GM12878 (cell line): ENCODE data around the gene FNDC3B. TPM values are rescaled to one million over a fixed set of nuclear protein-coding genes. Genes with fewer than 3 reads are reported as not detected.

ENCODE experiments used
- ATAC-seq: fragments of 200-7000 bp; cut with Tn5 transposase; 3 replicates; pipeline ENCODE4 v1.9.1; 2020; ENCODE audit warnings: mild to moderate bottlenecking, moderate library complexity
- BruUV-seq: library from RNA; stranded (reverse); fragments of 400-500 nt; replicated peaks from 2 replicates; lab custom pipeline; 2021; lab: Mats Ljungman, UMichigan
- CTCF ChIA-PET: fragments of 300-600 bp; sonication (Branson Sonifier 250); formaldehyde crosslinking; extraction: SDS; loops from one replicate; lab custom pipeline; 2021; ENCODE audit warnings: inconsistent platforms; lab: Yijun Ruan, JAX
- POLR2A ChIA-PET: fragments of 350-600 bp; formaldehyde crosslinking; extraction: SDS; loops from one replicate; lab custom pipeline; 2021; ENCODE audit warnings: inconsistent platforms; lab: Charles Lee
- RAD21 ChIA-PET: fragments of 300-600 bp; sonication (Branson Sonifier 250); formaldehyde crosslinking; loops from one replicate; lab custom pipeline; 2023; ENCODE audit warnings: antibody characterized with exemption; ENCODE audit not compliant: unreplicated experiment; lab: Charles Lee
- SMC1A ChIA-PET: fragments of 300-600 bp; sonication (Branson Sonifier 250); formaldehyde crosslinking; loops from one replicate; lab custom pipeline; 2023; ENCODE audit not compliant: unreplicated experiment, uncharacterized antibody; lab: Charles Lee
- DNase-seq: peaks from one replicate; pipeline ENCODE4 v3.0.0-alpha.2; 2011; ENCODE audit warnings: low read depth, low spot score
- FAIRE-seq: peaks from 3 replicates; lab custom pipeline; 2011; peaks lifted over from hg19 to GRCh38; lab: Jason Lieb, UNC
- H2AFZ ChIP-seq: 2 replicates; pipeline ENCODE4 v1.6.0; 2011; ENCODE audit warnings: low read depth, low read length, control low read depth; ENCODE audit not compliant: control insufficient read depth
- H3K27ac ChIP-seq: 2 replicates; pipeline ENCODE4 v1.5.1; 2011; ENCODE audit warnings: control low read depth; ENCODE audit not compliant: control insufficient read depth, insufficient read depth
- H3K27me3 ChIP-seq, 2 experiments: replicated peaks in 1 of 2; 2 replicates each; pipeline versions ENCODE4 v1.6.0 to v1.6.1; 2011; ENCODE audit warnings: low read length in 1 of 2; ENCODE audit not compliant: control insufficient read depth in 2 of 2, insufficient read depth in 2 of 2
- H3K36me3 ChIP-seq, 2 experiments: 2 replicates each; pipeline ENCODE4 v1.5.1; 2011; ENCODE audit warnings: low read length in 1 of 2; ENCODE audit not compliant: control insufficient read depth in 2 of 2, insufficient read depth in 2 of 2
- H3K4me1 ChIP-seq: 2 replicates; pipeline ENCODE4 v1.6.1; 2011; ENCODE audit warnings: mild to moderate bottlenecking, low read length, moderate library complexity, mixed read lengths; ENCODE audit not compliant: control insufficient read depth, insufficient read depth
- H3K4me2 ChIP-seq: 2 replicates; pipeline ENCODE4 v1.6.0; 2011; ENCODE audit warnings: control low read depth; ENCODE audit not compliant: control insufficient read depth, insufficient read depth
- H3K4me3 ChIP-seq: fragments of 200-600 bp; sonication (generic); 2 replicates; pipeline ENCODE4 v1.5.1; 2016
- H3K79me2 ChIP-seq: 2 replicates; pipeline ENCODE4 v1.6.0; 2011; ENCODE audit warnings: low read length; ENCODE audit not compliant: control insufficient read depth, insufficient read depth
- H3K9ac ChIP-seq: 2 replicates; pipeline ENCODE4 v1.8.0; 2011; ENCODE audit warnings: low read length, control low read depth, mixed read lengths; ENCODE audit not compliant: control insufficient read depth, insufficient read depth
- H3K9me3 ChIP-seq: replicated peaks from 3 replicates; pipeline ENCODE4 v1.5.1; 2011; ENCODE audit warnings: mild to moderate bottlenecking, low read length; ENCODE audit not compliant: control insufficient read depth, insufficient read depth
- H4K20me1 ChIP-seq: 2 replicates; pipeline ENCODE4 v1.6.0; 2011; ENCODE audit not compliant: control insufficient read depth, insufficient read depth
- ATF7 ChIP-seq: fragments of 450-650 bp; IDR thresholded peaks from 2 replicates; pipeline ENCODE4 v1.6.1; 2016; ENCODE audit warnings: low read depth, mild to moderate bottlenecking
- BACH1 ChIP-seq: fragments of 450-650 bp; IDR thresholded peaks from 2 replicates; pipeline ENCODE4 v1.6.1; 2017; ENCODE audit warnings: mild to moderate bottlenecking, borderline replicate concordance
- CEBPB ChIP-seq, 2 experiments: fragments of 150-350 bp in 1 of 2; IDR thresholded peaks; 2 replicates each; pipeline ENCODE4 v1.6.1; 2012 to 2014; ENCODE audit warnings: low read depth in 2 of 2, low read length in 2 of 2, borderline replicate concordance in 1 of 2, inconsistent platforms in 1 of 2
- EGR1 ChIP-seq, 2 experiments: IDR thresholded peaks; 1 replicate in 1 of 2; 2 replicates in 1 of 2; pipeline ENCODE4 v1.6.1; 2011 to 2012; ENCODE audit warnings: low read depth in 2 of 2, low read length in 2 of 2, borderline replicate concordance in 1 of 2, mild to moderate bottlenecking in 1 of 2, moderate library complexity in 1 of 2
- SREBF2 ChIP-seq: IDR thresholded peaks from 2 replicates; pipeline ENCODE4 v1.6.1; 2012; ENCODE audit warnings: mild to moderate bottlenecking, low read length
- STAT1 ChIP-seq: fragments of 450-650 bp; conservative IDR thresholded peaks from 2 replicates; pipeline ENCODE4 v1.6.1; 2014; ENCODE audit warnings: antibody characterized with exemption, mild to moderate bottlenecking
- ZNF24 ChIP-seq: fragments of 450-650 bp; IDR thresholded peaks from 2 replicates; pipeline ENCODE4 v1.6.1; 2017; ENCODE audit warnings: antibody characterized with exemption, mild to moderate bottlenecking
- WGBS: methylation state at CpG from one replicate; pipeline ENCODE4 v1.1.6; 2016; ENCODE audit warnings: low lambda C conversion rate; ENCODE audit not compliant: insufficient replicate concordance, insufficient coverage; ENCODE audit errors: missing lambda C conversion rate; 5-methylcytosine and 5-hydroxymethylcytosine counted together
- in situ Hi-C: fragments of 300-500 bp; cut with MboI; formaldehyde crosslinking; loops from 9 replicates; pipeline ENCODE4 v1.14.3; 2018; ENCODE audit warnings: mixed read lengths
- intact Hi-C: fragments of 100-400 bp; cut with micrococcal nuclease; formaldehyde crosslinking; loops from one replicate; pipeline ENCODE4 v1.14.2; 2022; ENCODE audit not compliant: unreplicated experiment
- polyA plus RNA-seq, 11 experiments: library from polyadenylated mRNA; depleted of rRNA in 4 of 11; unstranded in 6 of 11; stranded (reverse) in 5 of 11; fragments of >200 nt; fragmentation: Nextera tagmentation in 4 of 11; fragmentation: Illumina TruSeq in 1 of 11; extraction: Ambion mirVana in 4 of 11; extraction: Trizol in 1 of 11; gene quantifications; 1 replicate in 1 of 11; 2 replicates in 10 of 11; pipeline versions ENCODE4 v1.2.1 to v1.2.3, GENCODE V29; 2011 to 2016; ENCODE audit warnings: inconsistent platforms in 2 of 11, missing spikeins in 2 of 11, low read depth in 1 of 11
- total RNA-seq, 4 experiments: library from RNA; depleted of rRNA in 3 of 4; stranded (reverse); fragments of >200 nt in 3 of 4; fragmentation: Illumina TruSeq in 1 of 4; extraction: Trizol in 1 of 4; gene quantifications; 2 replicates each; pipeline versions ENCODE4 v1.2.1 to v1.2.3, GENCODE V29; 2013 to 2021
- TF ChIP-seq, protein P1 (sequence below): fragments of 450-650 bp; formaldehyde crosslinking; IDR thresholded peaks from 2 replicates; pipeline ENCODE4 v1.4.0; 2020; ENCODE audit warnings: mild to moderate bottlenecking, moderate library complexity
- TF ChIP-seq, protein P2 (sequence below): IDR thresholded peaks from 2 replicates; pipeline ENCODE4 v1.6.1; 2012; ENCODE audit warnings: low read depth, low read length, improper control_type of control experiment
- TF ChIP-seq, protein P3 (sequence below): fragments of 450-650 bp; IDR thresholded peaks from 2 replicates; pipeline ENCODE4 v1.6.1; 2016; ENCODE audit warnings: mild to moderate bottlenecking, moderate library complexity, borderline replicate concordance

Gene FNDC3B
- total and polyA plus RNA-seq, 10 of the 15 experiments (the other 5 are each of a cell fraction or from before 2014, with no cell fraction given), result 7.9 to 35.0 (median 18.5) TPM

DNA sequence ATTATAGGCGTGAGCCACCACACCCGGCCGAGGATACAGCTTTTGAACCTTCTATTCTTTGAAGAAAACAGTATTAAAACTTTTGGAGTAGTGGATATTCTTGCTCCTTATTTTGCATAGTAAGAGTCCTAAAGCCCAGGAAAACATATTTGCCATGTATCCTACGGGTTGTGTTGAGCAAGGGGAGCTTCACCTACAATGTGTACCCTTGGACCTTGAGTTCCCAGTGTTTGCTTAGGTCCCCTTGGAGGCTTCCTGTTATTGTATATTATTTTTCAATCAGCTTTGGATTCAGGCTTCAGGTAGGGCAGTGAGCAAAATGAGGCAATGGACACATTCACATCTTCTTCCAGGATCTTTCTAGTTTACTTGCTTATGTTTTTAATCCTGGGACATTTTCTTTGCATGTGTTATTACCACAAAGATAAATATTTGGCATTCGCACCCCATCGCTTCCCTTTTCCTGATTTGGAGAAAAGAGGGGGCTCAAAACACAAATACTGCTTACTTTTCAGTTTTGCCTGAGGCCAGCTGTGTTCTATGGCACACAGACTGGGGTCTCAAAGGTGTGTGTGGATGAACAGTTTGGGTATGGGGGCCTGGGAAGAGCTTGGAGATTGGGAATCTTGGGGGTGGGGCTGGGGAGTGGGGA is 88.7 kb downstream of the FNDC3B start:
- Histone ChIP-seq H4K20me1 (no peaks in the 10 kb centered on the region), H3K4me2 (no peak overlapping the region), H3K27ac (no peak overlapping the region), H3K4me1 (peaks cover 12% of the 10 kb centered on the region), H3K36me3 (peaks cover 3 to 9% of the 10 kb centered on the region in 2 experiments; a peak in 2 of 4 replicates), H3K9ac (no peak overlapping the region), H3K27me3 (no peaks in the 10 kb centered on the region), H2AFZ (no peak overlapping the region), H3K9me3 (no peaks in the 10 kb centered on the region; the same call in 2 of the 3 replicates), H3K79me2 (peaks cover 8% of the 10 kb centered on the region), H3K4me3 (no peak overlapping the region)
- ChIA-PET RAD21 (interaction anchor here (1.1 to 7.9 kb wide), 2 partner anchors 20 to 21 kb away, joined by 3 to 71 read pairs; no protein-coding TSS in a partner anchor), SMC1A (interaction anchor here (0.6 to 12.5 kb wide), 10 partner anchors 9 to 92 kb away, joined by 3 to 107 read pairs (median 5); no protein-coding TSS in a partner anchor), CTCF (interaction anchor here (0.6 to 2.1 kb wide), 9 partner anchors 10 to 301 kb away, joined by 3 to 6 read pairs (median 4); no protein-coding TSS in a partner anchor), POLR2A (interaction anchor here (0.8 kb wide), 3 partner anchors 11 to 62 kb away, joined by 3 to 4 read pairs (median 3); no protein-coding TSS in a partner anchor)
- 79% methylated on average over 6 of the region's 6 CpGs for WGBS
- in situ Hi-C loops (no loop called here), intact Hi-C loops (no loop called here)
- no TSS peak for BruUV-seq
- ATAC-seq (no peak), DNase-seq (no peak), FAIRE-seq (peak; percentile 38)
- TF ChIP-seq EGR1 (IDR thresholded peaks at IDR 0.05; ENCODE audit: borderline replicate concordance in 1 of 2, low read depth in 2 of 2, low read length in 2 of 2) (no peak), CEBPB (IDR thresholded peaks at IDR 0.05; ENCODE audit: borderline replicate concordance in 1 of 2, low read depth in 2 of 2, low read length in 2 of 2) (no peak), ZNF24 (no peak), BACH1 (no peak), SREBF2 (no peak), ATF7 (no peak), STAT1 (no peak)
- TF ChIP-seq, protein P1, sequence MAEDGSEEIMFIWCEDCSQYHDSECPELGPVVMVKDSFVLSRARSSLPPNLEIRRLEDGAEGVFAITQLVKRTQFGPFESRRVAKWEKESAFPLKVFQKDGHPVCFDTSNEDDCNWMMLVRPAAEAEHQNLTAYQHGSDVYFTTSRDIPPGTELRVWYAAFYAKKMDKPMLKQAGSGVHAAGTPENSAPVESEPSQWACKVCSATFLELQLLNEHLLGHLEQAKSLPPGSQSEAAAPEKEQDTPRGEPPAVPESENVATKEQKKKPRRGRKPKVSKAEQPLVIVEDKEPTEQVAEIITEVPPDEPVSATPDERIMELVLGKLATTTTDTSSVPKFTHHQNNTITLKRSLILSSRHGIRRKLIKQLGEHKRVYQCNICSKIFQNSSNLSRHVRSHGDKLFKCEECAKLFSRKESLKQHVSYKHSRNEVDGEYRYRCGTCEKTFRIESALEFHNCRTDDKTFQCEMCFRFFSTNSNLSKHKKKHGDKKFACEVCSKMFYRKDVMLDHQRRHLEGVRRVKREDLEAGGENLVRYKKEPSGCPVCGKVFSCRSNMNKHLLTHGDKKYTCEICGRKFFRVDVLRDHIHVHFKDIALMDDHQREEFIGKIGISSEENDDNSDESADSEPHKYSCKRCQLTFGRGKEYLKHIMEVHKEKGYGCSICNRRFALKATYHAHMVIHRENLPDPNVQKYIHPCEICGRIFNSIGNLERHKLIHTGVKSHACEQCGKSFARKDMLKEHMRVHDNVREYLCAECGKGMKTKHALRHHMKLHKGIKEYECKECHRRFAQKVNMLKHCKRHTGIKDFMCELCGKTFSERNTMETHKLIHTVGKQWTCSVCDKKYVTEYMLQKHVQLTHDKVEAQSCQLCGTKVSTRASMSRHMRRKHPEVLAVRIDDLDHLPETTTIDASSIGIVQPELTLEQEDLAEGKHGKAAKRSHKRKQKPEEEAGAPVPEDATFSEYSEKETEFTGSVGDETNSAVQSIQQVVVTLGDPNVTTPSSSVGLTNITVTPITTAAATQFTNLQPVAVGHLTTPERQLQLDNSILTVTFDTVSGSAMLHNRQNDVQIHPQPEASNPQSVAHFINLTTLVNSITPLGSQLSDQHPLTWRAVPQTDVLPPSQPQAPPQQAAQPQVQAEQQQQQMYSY (CRISPR knock-in tag), result no peak
- TF ChIP-seq, protein P2, sequence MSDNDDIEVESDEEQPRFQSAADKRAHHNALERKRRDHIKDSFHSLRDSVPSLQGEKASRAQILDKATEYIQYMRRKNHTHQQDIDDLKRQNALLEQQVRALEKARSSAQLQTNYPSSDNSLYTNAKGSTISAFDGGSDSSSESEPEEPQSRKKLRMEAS, result no peak
- TF ChIP-seq, protein P3, sequence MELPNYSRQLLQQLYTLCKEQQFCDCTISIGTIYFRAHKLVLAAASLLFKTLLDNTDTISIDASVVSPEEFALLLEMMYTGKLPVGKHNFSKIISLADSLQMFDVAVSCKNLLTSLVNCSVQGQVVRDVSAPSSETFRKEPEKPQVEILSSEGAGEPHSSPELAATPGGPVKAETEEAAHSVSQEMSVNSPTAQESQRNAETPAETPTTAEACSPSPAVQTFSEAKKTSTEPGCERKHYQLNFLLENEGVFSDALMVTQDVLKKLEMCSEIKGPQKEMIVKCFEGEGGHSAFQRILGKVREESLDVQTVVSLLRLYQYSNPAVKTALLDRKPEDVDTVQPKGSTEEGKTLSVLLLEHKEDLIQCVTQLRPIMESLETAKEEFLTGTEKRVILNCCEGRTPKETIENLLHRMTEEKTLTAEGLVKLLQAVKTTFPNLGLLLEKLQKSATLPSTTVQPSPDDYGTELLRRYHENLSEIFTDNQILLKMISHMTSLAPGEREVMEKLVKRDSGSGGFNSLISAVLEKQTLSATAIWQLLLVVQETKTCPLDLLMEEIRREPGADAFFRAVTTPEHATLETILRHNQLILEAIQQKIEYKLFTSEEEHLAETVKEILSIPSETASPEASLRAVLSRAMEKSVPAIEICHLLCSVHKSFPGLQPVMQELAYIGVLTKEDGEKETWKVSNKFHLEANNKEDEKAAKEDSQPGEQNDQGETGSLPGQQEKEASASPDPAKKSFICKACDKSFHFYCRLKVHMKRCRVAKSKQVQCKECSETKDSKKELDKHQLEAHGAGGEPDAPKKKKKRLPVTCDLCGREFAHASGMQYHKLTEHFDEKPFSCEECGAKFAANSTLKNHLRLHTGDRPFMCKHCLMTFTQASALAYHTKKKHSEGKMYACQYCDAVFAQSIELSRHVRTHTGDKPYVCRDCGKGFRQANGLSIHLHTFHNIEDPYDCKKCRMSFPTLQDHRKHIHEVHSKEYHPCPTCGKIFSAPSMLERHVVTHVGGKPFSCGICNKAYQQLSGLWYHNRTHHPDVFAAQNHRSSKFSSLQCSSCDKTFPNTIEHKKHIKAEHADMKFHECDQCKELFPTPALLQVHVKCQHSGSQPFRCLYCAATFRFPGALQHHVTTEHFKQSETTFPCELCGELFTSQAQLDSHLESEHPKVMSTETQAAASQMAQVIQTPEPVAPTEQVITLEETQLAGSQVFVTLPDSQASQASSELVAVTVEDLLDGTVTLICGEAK, result no peak
